SIG-M5 (cell line): ENCODE measurements around the gene ACIN1.

Experiments used
- DNase-seq: peaks from one replicate; lab custom pipeline; 2025; lab: John Stamatoyannopoulos, UW

ACIN1 gene

GRCh38 chr14:23042162-23042965, 52.6 kb downstream of the ACIN1 start, which contains the start of gene PSMB11:
TSS of gene PSMB11 (plus strand) at chr14:23042212. CDS start at chr14:23042226, 14 bp downstream.
- DNase-seq = no peak

DNA sequence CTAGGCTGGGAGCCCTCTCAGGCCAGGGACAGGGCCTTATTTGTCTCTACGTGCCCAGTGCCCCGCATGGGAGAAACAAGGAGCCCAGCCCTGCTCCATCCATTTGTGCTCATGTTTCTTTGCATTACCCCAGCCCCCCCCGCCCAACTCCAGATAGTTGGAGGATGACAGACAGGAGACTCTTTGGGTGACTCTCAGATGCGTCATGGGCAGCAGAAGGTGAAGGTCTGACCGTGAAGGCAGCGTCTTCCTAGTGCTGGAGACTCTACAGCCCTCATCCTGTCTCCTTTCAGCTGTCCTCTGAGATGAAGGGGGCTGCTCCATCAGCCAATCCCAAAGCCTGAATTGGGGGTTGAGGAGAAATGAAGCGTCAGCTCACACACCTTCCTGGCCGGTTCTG, 53.2 kb downstream of the ACIN1 start:
- DNase-seq = no peak

DNA sequence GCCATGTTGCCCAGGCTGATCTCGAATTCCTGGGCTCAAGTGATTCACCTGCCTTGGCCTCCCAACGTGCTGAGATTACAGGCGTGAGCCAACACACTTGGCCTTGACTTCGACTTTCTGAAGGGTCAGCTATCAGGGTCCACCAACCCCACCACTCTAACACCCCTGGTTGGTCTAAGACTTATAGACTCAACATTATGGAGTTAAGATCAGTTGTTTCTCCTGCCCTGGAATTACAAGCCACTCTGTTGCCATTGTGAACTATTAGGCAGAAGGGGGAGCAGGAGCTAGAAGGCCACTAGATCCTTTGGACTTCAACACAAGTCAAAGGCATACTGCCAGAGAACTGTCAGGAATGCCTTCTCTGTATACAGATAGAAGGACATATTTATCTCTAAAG, 54.8 kb downstream of the ACIN1 start:
- DNase-seq = no peak

GRCh38 chr14:23035303-23036144, 59.4 kb downstream of the ACIN1 start:
- no peak for DNase-seq

DNA sequence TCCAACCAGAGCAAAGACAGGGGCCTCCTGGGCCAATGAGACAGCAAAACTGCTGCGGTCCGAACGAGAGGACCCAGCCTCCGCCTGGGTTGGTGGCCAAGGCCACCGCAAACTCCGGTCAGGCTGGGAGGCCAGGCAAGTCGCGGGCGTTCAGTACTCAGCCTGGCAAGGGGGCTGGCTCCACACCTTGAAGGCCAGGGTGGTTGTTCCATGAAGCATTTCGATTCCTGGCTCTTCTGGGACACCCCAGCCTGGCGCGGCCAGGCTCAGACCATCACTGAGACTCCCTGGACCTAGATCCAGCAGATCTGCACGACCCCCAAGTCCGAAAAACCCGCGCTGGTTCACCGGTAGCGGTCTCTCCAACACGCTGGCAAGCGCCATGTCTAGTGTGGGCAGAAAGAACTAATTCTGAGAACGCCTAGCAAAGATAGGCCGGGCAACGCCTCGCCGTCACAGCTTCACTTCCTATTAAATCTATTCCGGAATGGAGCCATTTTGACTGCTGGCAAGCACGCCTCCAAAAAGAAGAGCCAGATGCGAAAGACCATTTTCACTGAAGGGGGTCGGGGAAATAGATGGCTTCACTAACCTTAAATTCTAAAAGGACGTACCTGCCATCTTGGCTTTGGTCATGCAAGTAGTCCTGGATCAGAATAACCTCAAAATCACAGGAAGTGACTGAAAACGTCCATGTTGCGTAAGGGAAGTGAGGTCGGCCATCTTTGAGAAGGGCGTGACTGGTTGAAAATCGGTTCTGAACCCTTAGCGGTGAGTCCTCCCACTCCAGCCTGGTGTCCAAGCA, 60.2 kb downstream of the ACIN1 start, which contains the start of gene PSMB5:
Gene PSMB5, minus strand, starts transcription at position 403 of the 805 bp plus-strand sequence. Its CDS starts 19 bp downstream, at position 384.
- DNase-seq = no peak

DNA sequence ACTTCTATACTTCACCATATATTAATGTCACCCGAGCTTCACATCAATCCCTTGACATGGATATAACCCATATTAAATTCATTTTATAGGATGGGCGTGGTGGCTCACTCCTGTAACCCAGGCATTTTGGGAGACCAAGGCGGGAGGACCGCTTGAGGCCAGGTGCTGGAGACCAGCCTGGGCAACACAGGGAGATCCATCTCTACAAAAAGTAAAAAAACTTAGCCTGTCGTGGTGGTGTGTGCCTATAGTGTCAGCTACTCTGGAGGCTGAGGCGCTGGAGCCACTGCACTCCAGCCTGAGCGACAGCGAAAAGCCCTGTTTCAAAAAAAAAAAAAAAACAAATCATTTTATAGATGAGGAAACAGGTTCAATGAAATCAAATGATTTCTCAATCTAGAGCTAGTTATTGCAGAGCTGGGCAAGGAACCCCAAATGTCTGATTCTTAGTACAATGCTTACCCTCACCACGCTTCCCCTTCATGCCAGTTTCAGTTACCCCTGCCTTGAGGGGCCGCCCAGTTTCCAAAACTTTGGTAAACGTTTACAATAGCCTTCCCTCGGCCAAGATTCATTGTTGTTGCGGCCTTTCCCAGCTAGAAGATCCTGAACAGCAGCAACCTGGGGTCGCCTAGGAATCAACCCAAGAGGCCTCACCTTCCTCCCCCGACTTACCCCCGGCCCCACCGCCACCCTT, 61.0 kb downstream of the ACIN1 start:
- no peak for DNase-seq

DNA sequence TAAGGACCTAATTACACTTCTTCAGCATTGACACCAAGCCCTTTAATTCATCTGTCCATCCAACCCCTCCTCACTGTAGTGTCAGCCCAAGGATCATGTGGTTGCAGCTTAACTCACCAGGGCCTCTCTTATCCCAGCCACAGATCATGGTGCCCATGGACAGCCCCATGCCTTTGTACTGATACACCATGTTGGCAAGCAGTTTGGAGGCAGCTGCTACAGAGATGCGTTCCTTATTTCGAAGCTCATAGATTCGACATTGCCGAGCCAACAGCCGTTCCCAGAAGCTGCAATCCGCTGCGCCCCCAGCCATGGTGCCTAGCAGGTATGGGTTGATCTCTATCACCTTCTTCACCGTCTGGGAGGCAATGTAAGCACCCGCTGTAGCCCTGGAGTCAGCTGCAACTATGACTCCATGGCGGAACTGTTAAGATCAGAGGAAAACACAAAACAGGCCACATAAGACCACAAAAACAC, 61.6 kb downstream of the ACIN1 start:
- no peak for DNase-seq

DNA sequence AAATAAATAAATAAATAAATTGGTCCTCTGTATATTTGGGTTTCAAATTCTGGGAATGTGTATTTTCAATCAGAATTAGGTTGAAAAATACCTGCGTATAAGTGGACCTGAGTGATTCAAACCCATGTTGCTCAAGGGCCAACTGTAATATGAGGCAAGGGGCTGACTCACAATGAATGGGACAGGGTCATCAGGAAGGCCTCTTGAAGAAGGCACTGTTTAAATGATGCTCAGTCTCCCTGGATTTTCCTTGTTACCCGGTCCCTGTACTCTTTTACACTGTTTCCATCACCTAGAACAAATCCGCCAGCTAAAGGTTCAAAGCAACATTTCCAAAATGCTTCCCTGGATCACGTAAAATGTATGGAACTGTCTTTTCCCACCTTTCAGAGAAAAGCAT, 64.0 kb downstream of the ACIN1 start:
- DNase-seq = no peak

DNA sequence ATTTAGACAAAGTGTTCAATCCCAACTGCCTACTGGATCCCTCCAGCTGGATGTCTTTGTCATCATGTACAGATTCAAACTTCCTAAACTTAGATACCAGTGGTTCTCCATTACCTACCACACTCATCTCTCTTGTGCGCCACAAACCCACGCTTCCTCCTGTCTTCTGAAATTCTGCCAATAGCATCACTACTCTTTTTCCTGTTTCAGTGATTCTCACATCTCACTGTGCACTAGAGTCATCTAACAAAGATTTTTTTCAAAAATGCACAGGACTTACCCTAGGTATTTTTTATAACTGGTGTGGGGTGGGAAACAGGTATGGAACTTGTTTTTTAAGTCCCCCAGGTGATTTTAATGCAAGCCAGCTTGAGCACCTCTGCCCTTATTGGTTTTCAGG, 66.1 kb downstream of the ACIN1 start:
- no peak for DNase-seq

GRCh38 chr14:23025151-23025814, 69.7 kb downstream of the ACIN1 start:
- no peak for DNase-seq

DNA sequence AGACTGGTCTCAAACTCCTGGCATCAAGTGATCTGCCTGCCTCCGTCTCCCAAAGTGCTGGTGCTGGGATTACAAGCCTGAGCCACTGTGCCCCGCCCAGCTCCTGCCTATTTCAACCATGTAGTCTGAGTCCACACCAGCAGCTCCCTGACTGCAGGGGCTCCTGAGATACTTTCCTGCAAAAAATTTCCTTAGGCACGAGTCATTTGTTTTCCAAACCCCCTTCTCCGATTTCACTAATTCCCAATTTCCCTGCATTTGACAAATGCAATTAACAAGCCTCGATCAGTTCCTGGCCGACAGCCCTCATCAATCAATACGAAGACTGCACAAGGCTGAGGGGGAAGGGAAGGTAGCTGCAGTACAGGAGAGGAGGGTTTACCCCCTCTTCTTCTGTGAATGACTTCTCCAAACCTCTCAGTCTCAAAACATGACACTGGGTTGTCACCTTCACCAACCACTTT, 70.3 kb downstream of the ACIN1 start:
- DNase-seq = no peak

GRCh38 chr14:23023795-23024152, 71.2 kb downstream of the ACIN1 start:
- no peak for DNase-seq

DNA sequence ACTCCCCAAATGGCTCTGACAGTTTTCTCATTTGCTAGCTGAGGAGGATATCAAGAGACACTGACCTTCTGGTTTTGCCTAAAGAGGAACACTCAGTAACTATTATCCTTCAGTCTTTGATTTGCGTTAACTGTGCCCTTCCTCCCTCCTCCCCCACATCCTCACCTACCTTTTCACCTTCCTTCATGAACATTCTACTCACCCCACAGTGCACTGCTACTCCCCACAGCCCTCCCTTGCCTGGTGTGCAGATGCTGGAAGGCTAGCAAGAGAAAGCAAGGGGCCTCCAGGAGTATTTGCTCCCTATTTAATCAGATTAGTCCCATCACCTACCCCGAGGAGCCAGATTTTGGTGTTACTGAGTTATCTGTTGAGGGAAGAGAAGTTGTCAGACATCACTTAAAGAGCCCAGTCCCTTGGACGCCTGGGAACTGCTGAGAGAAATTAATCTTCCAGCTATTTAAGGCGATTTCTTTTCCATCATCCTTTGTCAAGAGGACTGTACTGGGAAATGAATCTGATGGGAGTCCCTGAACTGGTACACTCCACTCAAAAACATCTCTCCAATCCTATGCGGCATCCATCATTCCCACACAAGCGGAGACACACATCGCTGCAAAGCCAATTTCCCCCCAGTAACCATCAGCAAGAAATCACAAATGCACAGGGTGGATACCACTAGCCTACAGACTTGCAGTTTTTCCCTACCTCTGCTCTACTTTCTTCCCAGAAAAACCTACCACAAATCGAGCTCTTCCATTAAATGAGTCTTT, 71.7 kb downstream of the ACIN1 start:
- DNase-seq = no peak

- DNase-seq = no peak
These were observed 73.0 kb downstream of the ACIN1 start for GRCh38 chr14:23021889-23022442.

GRCh38 chr14:23021434-23021833, 73.5 kb downstream of the ACIN1 start:
- no peak for DNase-seq

DNA sequence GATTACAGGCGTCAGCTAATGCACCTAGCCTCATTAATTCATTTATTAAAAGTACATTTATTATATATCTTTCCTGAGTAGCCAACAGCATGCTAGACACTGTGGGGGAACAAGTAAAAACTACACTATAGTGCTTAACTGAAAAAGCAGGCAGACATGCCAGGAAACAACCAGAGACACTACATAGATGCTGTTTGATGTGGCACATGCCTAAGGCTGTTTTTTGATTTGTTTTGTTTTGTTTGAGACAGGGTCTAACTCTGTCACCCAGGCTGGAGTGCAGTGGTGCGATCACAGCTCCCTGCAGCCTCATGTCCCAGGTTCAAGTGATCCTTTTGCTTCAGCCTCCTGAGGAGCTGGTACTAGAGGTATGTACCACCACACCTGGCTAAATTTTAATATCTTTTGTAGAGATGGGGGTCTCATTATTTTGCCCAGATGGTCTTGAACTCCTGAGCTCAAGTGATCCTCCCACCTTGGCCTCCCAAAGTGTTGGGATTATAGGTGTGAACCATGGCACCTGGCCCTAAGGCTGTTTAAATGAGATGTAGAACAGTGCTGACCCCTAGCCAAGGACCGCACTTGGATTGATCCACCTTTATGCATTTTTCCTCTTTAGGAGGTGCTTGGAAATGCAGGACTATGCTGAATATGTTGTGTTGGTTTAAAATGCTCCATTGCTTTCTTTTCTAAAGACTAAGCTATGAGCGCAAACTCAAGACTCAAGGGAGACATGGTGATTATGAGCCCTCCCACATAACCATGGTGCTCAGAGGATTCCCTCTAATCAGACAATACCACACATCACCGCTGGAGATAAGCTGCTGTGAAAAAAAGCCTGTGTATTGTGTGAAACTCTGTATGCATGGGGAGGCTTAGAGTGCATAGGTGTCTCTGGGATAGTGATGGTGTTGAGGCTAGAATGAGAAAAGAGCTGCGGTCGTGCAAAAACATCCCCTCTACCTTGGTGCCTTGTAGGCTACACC, 74.5 kb downstream of the ACIN1 start:
- DNase-seq = no peak

- no peak for DNase-seq
These were observed 76.8 kb downstream of the ACIN1 start for GRCh38 chr14:23018107-23018506.

- no peak for DNase-seq
These were observed 77.8 kb downstream of the ACIN1 start for GRCh38 chr14:23017091-23017490.
